Stimulated activated naive CD8-positive, alpha-beta T cell treated with anti-CD3 and anti-CD28 coated beads, Interleukin-15, Interleukin-2, amounts not matched to agents 100 ng/mL and 50 ng/mL, for 24 hours (primary cell): Measurements from ENCODE around the gene ARSG.

Source experiments
- H3K27ac Mint-ChIP-seq: one replicate; pipeline ENCODE4 v1.8.0; 2021; ENCODE audit warnings: mild to moderate bottlenecking, mixed read lengths
- H3K27me3 Mint-ChIP-seq: one replicate; pipeline ENCODE4 v1.8.0; 2021; ENCODE audit warnings: mixed read lengths
- H3K36me3 Mint-ChIP-seq: one replicate; pipeline ENCODE4 v1.8.0; 2021; ENCODE audit warnings: low read depth, mixed read lengths
- H3K4me1 Mint-ChIP-seq: one replicate; pipeline ENCODE4 v1.8.0; 2021; ENCODE audit warnings: low read depth, mixed read lengths
- H3K4me3 Mint-ChIP-seq: one replicate; pipeline ENCODE4 v1.8.0; 2021; ENCODE audit warnings: mild to moderate bottlenecking, mixed read lengths
- H3K9me3 Mint-ChIP-seq: one replicate; pipeline ENCODE4 v1.8.0; 2021; ENCODE audit warnings: mixed read lengths

Gene ARSG

DNA sequence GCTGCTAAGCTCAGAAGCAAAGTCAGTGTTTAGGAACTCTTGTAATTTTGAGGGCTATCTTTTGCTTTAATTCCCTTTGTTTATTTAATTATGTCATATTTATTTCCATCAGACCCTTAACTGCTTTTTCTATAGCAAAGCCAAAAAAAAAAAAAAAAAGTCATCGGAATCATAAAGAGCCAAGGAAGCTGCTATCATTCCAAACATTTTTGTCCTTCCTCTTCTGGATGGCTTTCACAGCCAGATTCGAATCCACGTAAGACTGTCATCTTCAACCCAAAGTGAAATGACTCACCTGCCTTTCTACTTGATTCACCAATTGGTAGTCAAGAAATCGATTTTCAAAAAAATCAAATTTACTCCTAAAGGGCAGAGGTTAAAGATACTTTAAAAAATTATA, 127.6 kb downstream of the ARSG start:
- H3K36me3 Mint-ChIP-seq: peaks cover 11% of the 10 kb centered on the region
- H3K27me3 Mint-ChIP-seq: no peaks in the 10 kb centered on the region

DNA sequence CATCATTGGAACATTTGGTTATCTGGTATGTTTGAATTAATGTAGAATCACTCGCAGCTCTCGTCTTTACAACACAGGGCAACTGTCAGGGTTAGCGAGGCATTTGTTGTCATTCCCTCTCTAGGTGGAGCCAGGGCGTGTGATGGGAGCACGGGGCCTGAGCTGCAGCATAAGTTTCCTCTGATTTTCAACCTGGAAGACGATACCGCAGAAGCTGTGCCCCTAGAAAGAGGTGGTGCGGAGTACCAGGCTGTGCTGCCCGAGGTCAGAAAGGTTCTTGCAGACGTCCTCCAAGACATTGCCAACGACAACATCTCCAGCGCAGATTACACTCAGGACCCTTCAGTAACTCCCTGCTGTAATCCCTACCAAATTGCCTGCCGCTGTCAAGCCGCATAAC, 128.8 kb downstream of the ARSG start:
- no peak overlapping the region for H3K4me3 Mint-ChIP-seq
- no peaks in the 10 kb centered on the region for H3K27me3 Mint-ChIP-seq
- H3K4me1 Mint-ChIP-seq: peaks cover 11% of the 10 kb centered on the region
- H3K27ac Mint-ChIP-seq: no peak overlapping the region
- peaks cover 11% of the 10 kb centered on the region for H3K36me3 Mint-ChIP-seq
- H3K9me3 Mint-ChIP-seq: no peaks in the 10 kb centered on the region

More for the DNA sequence above, 127.6 kb downstream of the ARSG start:
- H3K4me3 Mint-ChIP-seq: no peak overlapping the region
- no peaks in the 10 kb centered on the region for H3K9me3 Mint-ChIP-seq
- H3K4me1 Mint-ChIP-seq: peaks cover 23% of the 10 kb centered on the region
- H3K27ac Mint-ChIP-seq: no peak overlapping the region

DNA sequence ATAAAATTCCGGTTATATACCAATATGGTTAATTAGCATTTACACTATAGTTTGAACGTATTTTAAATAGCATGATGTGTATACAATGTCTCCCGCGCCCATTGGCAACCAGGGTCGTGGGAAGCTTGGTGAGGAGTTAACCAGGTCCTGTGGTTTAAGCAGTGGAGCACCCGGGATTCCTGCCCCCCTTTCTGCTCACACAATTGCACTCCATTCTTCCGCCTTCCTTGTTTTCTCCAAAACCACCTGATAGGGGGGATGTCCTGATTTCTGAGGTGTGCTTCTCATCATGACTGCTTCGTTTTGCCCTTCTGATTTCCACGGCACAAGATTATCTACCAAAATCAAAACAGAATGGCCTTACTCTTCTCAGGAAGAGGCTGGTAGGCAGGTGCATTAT, 130.2 kb downstream of the ARSG start:
- Mint-ChIP-seq H3K4me1 (no peaks in the 10 kb centered on the region), H3K27ac (no peak overlapping the region), H3K9me3 (no peaks in the 10 kb centered on the region), H3K27me3 (no peaks in the 10 kb centered on the region), H3K4me3 (no peak overlapping the region), H3K36me3 (peaks cover 11% of the 10 kb centered on the region)

DNA sequence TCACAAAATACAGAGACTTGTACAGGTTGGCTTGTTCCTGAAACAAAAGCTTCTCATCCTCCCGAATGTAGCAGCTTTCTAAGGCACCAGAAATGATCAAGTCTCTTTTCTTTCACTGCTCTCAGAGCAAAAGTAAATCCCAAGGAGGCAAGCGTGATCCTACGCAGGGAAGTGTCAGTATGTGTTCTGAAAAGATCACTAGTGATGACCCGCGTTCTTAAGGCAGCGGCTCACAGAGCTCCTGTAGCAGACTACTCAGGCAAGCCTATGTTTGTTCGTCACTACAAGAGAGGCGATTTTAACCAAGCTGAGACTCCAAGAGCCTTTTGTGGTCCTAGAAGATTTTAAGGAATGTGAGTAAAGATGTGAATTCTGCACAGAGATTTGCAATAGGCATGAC, 131.5 kb downstream of the ARSG start:
- Mint-ChIP-seq H3K4me1 (no peaks in the 10 kb centered on the region), H3K4me3 (no peak overlapping the region), H3K27ac (no peak overlapping the region), H3K27me3 (no peaks in the 10 kb centered on the region), H3K36me3 (peaks cover 11% of the 10 kb centered on the region), H3K9me3 (no peaks in the 10 kb centered on the region)

DNA sequence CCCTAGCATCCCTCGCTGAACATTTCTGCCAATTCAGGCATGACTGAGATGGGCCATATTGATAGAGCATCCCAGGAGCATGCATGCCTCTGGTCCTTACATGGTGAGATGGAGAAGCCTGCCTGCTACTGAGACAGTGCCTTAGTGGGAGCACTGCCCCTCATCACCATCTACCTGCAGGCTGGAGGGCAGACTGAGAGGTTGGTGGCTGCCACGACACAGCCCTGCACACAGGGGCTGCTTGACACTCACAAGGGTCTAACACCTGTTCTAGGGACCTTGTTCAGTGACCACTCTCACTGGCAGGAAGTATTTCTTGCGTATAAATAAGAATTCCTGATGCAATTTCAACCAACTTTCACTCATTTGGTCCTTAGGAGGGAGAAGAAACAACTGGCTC, 132.0 kb downstream of the ARSG start:
- Mint-ChIP-seq H3K27ac (no peak overlapping the region), H3K4me1 (no peaks in the 10 kb centered on the region), H3K9me3 (no peaks in the 10 kb centered on the region), H3K36me3 (peaks cover 11% of the 10 kb centered on the region), H3K4me3 (no peak overlapping the region), H3K27me3 (no peaks in the 10 kb centered on the region)

DNA sequence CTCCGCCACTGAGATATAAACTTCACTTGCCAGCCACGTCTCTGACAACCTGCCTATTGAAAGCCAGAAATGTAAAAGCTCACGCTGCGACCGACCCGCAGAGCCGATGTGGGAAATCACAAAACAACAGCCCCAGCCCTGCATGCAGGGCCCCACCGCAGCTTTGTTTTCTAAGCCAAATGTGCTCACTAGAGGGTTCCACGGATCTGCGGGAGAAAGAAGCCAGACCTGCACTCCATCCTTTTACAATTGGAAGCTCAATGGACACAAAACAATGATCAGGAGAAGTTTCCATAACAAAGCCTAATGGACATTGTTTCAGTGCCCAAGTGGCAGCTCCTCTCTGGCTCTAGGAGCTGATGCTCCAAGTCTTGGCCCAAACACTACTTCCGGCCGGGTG, 132.9 kb downstream of the ARSG start:
- Mint-ChIP-seq H3K4me1 (no peaks in the 10 kb centered on the region), H3K36me3 (peaks cover 19% of the 10 kb centered on the region), H3K9me3 (no peaks in the 10 kb centered on the region), H3K4me3 (no peak overlapping the region), H3K27ac (no peak overlapping the region), H3K27me3 (no peaks in the 10 kb centered on the region)

DNA sequence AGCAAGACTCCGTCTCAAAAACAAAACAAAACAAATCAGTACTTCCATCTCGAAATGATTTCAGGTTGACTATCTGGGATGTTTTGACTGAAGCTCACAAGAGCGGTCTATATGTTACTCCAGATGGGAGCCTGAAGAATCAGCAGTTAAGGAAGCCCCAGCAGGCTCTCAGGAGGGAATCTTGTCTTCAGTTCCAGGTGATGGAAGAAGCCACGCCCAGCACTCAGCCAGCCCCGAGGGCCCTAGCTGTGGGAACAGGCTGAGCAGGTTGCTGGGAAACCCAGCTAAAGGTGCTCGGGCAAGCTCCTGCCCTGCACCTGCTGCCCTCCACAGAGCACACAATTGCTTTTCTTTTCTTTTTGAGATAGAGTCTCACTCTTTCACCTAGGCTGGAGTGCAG, 133.6 kb downstream of the ARSG start:
- H3K4me1 Mint-ChIP-seq: no peaks in the 10 kb centered on the region
- no peak overlapping the region for H3K27ac Mint-ChIP-seq
- peaks cover 21% of the 10 kb centered on the region for H3K36me3 Mint-ChIP-seq
- no peak overlapping the region for H3K4me3 Mint-ChIP-seq
- no peaks in the 10 kb centered on the region for H3K9me3 Mint-ChIP-seq
- H3K27me3 Mint-ChIP-seq: no peaks in the 10 kb centered on the region

DNA sequence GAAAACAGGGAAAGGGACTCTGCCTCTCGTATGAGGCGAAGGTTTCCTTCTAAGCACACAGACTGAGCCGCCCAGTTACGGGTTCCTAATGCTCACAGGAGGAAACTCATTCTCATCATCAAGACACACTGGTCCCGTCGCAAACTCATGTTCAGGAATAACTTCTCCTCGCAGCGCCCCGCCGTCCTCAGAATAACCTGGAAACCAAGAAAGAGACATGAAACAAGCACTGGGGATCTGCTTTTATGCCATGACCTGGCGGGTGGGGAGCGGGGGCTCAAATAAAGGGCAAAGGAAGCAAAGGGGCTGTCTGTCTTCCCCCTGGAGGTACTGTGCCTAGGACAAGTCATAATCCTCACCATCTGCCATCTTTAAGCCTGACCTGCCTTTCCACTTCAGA, 134.7 kb downstream of the ARSG start:
- H3K27ac Mint-ChIP-seq: no peak overlapping the region
- peaks cover 17% of the 10 kb centered on the region for H3K36me3 Mint-ChIP-seq
- no peaks in the 10 kb centered on the region for H3K4me1 Mint-ChIP-seq
- no peak overlapping the region for H3K4me3 Mint-ChIP-seq
- H3K9me3 Mint-ChIP-seq: no peaks in the 10 kb centered on the region
- no peaks in the 10 kb centered on the region for H3K27me3 Mint-ChIP-seq

DNA sequence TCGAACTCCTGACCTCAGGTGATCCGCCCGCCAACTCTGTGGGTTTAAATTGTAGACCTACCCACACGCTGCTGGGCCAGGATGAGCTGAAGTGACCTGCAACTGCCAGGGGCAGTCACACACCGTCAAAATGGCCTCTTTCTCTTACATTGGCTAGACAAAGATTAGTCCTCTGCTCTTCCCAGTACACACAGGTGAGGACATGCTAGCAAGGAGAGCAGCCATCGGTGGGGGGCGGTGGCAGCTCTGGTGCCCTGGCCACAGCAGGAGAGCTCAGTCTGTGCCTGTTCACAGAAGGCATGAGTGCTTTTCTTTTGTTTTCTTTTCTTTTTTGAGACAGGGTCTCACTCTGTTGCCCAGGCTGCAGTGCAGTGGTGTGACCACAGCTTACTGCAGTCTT, 136.3 kb downstream of the ARSG start:
- Mint-ChIP-seq H3K9me3 (no peaks in the 10 kb centered on the region), H3K4me3 (no peak overlapping the region), H3K27ac (no peak overlapping the region), H3K4me1 (peaks cover 10% of the 10 kb centered on the region), H3K27me3 (no peaks in the 10 kb centered on the region), H3K36me3 (peaks cover 12% of the 10 kb centered on the region)

DNA sequence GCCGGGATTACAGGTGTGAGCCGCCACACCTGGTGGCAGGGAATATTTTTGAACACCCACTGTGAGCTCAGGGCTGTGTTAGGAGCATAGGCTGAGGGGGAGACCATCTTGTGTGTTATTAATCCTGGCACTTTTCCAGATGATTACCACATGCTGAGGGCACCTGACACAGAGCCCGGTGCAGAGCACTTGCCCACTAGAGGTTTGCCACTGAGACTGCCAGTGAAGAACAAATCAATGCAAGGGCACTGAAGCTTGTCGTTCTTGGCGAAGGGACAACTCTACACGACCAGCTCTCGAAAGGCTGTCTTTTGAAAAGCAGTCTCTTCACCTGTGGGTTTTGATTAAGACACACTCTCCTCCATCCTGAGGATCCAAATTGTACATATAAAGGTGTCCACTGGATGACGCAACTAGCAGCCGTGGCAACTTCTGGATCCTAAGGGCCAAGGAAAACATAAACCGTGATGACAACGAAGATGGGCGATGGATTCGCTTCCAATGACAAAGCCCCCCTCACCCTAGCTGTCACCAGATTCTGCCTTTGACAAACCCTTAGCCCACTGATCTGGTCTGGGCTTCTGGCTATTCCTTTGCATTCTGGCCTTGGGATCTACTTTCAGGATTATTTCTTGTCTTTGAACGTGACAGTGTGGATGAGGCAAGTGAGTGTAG, 137.3 kb downstream of the ARSG start:
- Mint-ChIP-seq H3K27me3 (no peaks in the 10 kb centered on the region), H3K9me3 (no peaks in the 10 kb centered on the region), H3K4me3 (no peak overlapping the region), H3K36me3 (peaks cover 15% of the 10 kb centered on the region), H3K4me1 (peaks cover 10% of the 10 kb centered on the region), H3K27ac (no peak overlapping the region)

DNA sequence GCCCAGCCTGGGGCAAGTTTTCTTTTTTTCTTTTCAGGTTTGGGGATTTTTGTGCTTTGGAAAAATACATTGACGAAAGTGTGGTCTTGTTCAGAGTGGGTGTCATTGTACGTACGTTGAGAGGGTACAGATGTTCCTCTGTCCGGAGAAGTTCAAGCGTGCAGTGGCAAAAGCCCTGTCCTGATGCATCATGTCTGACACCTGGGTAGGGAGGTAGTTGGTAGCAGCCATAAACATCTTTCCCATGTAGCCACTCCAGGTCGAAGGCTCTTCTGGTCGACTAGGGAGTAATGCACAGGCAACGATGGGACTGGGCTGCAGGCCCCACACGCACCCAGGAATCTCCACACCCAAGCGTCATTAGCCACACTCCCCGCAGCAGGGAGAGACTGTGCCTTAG, 138.6 kb downstream of the ARSG start:
- no peaks in the 10 kb centered on the region for H3K27me3 Mint-ChIP-seq
- no peaks in the 10 kb centered on the region for H3K9me3 Mint-ChIP-seq
- H3K27ac Mint-ChIP-seq: no peak overlapping the region
- no peak overlapping the region for H3K4me3 Mint-ChIP-seq
- H3K36me3 Mint-ChIP-seq: peaks cover 15% of the 10 kb centered on the region
- H3K4me1 Mint-ChIP-seq: peaks cover 10% of the 10 kb centered on the region

DNA sequence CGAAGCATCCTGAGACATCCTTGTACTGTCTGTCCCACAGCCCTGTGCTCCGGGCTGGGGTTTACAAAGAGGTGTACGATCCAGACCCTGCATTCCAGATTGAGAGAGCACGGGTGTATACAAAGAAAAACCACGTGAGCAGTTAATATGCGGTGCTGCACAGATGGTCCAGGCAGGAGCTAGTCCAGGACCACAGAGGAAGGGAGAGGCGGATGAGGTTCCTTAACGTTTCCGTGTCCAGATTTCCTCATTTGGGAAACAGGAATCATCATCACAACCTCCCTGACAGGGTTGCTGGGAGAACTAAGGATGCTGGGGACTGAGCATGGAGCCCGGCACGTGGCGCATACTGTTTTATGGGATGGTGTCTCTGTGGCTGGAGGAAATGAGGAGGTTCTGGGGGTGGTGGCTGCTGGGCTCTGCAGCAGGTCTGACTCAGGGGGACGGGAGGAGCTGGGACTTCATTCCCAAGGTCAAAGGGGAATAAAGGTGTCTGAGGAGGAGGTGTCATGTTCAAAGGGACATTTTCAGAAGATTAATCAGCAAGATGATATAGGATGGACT, 139.8 kb downstream of the ARSG start:
- no peak overlapping the region for H3K27ac Mint-ChIP-seq
- no peaks in the 10 kb centered on the region for H3K9me3 Mint-ChIP-seq
- H3K27me3 Mint-ChIP-seq: no peaks in the 10 kb centered on the region
- H3K4me1 Mint-ChIP-seq: peaks cover 15% of the 10 kb centered on the region
- peaks cover 15% of the 10 kb centered on the region for H3K36me3 Mint-ChIP-seq
- no peak overlapping the region for H3K4me3 Mint-ChIP-seq

DNA sequence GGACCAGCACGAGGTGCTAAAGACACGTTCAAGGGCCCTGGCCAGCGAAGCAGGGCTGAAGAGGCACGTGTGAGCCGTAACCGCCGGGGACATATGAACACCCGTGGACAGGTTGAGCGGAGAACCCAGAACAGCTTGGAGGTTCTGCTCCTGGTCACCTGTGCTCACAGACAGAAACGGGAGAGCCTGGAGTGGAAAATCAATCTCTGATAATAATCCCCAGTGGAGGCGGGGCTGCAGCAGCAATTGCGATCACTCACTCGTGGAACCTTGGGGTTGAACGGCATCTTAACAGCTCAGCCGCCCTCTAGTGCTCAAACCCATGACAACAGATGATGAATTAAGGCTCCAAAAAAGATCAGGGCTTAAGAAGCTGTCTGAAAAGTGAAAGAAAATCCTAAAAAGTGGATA, 140.4 kb downstream of the ARSG start:
- H3K36me3 Mint-ChIP-seq: peaks cover 15% of the 10 kb centered on the region
- no peak overlapping the region for H3K4me3 Mint-ChIP-seq
- no peaks in the 10 kb centered on the region for H3K9me3 Mint-ChIP-seq
- H3K27ac Mint-ChIP-seq: no peak overlapping the region
- H3K4me1 Mint-ChIP-seq: peaks cover 20% of the 10 kb centered on the region
- no peaks in the 10 kb centered on the region for H3K27me3 Mint-ChIP-seq

DNA sequence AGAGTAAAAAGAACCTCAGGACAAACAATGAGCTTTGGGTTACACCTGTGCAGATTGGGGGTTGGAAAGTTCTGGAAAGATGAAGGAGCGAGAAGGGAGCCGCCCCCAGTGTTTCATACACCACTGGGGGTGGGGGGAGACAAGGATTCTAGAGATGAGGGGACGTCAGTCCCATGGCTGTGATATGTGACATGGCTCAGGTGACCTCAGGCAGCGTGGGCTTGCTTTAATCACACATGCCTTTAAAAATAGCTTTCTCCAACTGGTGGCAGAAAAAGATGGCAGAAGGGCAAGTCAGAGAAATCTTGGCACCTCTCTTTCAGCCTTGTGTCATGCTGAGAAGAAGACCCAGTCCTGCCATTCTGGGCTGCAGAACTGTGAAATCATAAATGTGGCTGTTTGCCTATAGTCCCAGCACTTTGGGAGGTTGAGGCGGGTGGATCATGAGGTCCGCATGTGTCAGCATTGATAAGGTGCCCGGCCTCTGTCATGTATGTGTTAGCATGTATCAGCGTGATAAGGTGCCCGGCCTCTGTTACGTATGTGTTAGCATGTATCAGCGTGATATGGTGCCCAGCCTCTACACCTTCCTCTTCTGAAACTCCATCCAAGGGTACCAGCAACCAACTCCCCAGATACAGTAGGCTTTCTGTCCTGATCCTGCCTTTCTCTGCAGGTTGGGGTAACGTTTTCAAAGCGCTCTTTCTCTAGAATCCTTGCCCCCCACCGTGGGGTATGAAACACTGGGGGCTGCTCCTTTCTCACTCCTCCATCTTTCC, 141.0 kb downstream of the ARSG start:
- no peak overlapping the region for H3K27ac Mint-ChIP-seq
- no peaks in the 10 kb centered on the region for H3K27me3 Mint-ChIP-seq
- H3K4me1 Mint-ChIP-seq: peaks cover 26% of the 10 kb centered on the region
- H3K36me3 Mint-ChIP-seq: peaks cover 15% of the 10 kb centered on the region
- no peak overlapping the region for H3K4me3 Mint-ChIP-seq
- H3K9me3 Mint-ChIP-seq: no peaks in the 10 kb centered on the region

DNA sequence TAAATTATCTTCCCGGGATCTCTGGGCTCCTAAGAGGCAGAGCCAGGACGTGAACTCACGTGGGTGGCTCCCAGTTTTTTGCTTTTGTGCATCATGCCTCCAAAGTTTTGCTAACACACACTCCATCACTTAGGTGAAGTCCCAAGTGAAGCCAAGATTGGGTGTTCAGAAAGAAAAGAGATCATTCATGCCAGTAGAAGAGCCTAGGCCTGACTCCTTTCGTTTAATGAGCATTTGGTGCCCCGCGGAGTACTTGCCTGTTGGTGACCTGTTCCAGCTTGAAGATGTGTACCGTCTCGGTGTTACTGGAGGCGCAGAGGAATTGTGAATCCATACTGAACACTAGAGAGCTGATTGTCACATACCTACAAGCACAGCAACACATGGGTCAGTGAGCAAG, 141.9 kb downstream of the ARSG start:
- Mint-ChIP-seq H3K4me1 (peaks cover 35% of the 10 kb centered on the region), H3K4me3 (no peak overlapping the region), H3K9me3 (no peaks in the 10 kb centered on the region), H3K27ac (no peak overlapping the region), H3K36me3 (peaks cover 15% of the 10 kb centered on the region), H3K27me3 (no peaks in the 10 kb centered on the region)
